LHCN-M2 (cell line): Measurements from ENCODE around the gene RAP1GAP. TPM values are rescaled to one million over a fixed set of nuclear protein-coding genes. Genes with fewer than 3 reads are reported as not detected.
"Not testable (repeated sequence)": the region's sequence is repeated elsewhere in the genome, so short reads cannot be mapped to it uniquely, and the experiment has no call there.

Source experiments
- DNase-seq: peaks from one replicate; pipeline ENCODE4 v3.0.0-alpha.2; 2012; ENCODE audit warnings: low read depth
- total RNA-seq: library from RNA; depleted of rRNA; stranded (reverse); fragments of >200 nt; gene quantifications from 2 replicates; pipeline ENCODE4 v1.2.3, GENCODE V29; 2014

Gene RAP1GAP
- total RNA-seq, 1 experiment from 2014 or later, result 0.06 TPM

DNA sequence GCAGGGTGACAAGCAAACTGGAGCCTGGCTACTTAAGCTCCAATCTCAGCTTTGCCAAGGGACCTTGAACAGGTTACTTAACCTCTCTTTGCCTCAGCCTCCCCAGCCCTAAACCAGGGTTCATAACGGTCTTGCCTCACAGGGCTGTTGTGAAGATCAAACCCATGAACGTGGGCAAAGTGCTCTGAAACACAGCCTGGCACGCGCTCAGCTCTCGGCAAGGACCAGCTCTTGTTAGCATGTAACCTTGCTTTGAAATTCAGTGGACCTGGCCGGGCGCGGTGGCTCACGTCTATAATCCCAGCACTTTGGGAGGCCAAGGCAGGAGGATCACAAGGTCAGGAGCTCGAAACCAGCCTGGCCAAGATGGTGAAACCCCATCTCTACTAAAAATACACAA, 24.8 kb downstream of the RAP1GAP start:
- DNase-seq, result no peak

GRCh38 chr1:21643624-21644023, 25.5 kb downstream of the RAP1GAP start:
- DNase-seq, result no peak

DNA sequence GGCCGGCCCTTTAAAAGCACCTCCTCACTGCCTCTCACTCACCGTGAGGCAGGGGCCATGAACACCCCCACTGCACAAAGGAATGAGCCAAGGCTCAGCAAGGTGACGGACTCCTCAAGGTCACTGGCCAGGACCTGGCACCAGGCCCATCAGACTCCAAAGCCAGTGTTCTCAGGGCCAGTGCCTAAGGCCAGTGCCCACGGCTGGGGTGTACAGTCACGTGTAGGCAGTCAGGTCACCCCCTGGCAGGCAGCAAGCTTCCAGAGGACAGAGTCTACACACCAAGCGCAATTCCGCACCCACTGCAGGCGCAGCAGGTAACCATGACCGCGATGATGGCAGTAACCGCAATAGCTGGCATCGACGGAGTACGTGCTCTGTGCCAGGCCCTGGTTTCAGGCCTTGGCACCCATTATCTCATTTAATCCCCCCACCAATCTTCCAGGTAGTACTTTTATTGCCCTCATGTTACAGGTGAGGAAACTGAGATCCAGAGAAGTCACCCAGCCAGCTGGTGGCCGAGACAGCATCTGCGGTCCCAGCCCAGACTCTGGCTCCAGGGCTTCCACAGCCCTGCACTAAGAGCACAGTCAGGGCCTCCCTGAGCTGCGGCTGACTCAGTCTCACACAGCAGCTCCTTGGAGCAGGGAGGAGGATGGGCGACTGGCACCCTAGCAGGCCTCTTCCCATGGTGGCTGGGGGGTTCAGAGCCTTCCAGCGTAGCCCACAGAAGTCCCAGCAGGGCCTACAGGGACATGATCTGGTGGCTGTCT, 27.0 kb downstream of the RAP1GAP start:
- DNase-seq, result no peak

DNA sequence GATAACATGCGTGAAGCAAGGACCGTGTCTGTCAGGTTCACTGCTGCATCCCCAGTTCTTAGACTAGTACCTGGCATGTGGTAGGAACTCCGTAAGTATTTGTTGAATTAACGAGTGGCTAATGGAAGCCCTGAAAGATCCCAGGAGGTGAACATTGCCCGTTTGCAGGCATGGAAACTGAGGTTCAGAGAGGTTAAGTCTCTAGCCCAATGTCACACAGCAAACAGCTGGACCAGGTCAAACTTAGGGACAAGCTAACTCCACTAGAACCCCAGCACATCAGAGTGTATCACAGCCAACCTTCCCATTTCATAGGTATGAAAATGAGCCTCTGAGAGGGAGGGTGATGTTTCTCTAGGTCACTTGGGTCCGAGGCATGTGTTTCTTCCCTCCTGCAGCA, 27.6 kb downstream of the RAP1GAP start:
- no peak for DNase-seq

DNA sequence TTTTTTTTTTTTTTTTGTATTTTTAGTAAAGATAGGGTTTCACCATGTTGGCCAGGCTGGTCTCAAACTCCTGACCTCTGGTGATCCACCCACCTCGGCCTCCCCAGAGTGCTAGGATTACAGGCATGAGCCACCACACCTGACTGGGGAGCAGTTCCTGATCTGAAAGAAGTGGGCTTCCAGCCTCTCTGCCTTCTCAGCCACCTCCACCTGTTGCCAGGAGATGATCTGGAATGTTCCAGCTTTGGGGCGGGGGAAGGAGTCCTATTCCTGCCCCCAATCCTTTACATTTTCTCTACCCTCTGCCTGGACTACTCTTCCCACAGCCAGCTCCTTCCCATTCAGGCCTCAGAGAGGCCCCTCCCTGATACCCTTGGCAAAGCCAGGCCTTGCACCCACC, 28.1 kb downstream of the RAP1GAP start:
- DNase-seq, result no peak

- DNase-seq, result no peak
These were observed 28.5 kb downstream of the RAP1GAP start for GRCh38 chr1:21640653-21641052.

DNA sequence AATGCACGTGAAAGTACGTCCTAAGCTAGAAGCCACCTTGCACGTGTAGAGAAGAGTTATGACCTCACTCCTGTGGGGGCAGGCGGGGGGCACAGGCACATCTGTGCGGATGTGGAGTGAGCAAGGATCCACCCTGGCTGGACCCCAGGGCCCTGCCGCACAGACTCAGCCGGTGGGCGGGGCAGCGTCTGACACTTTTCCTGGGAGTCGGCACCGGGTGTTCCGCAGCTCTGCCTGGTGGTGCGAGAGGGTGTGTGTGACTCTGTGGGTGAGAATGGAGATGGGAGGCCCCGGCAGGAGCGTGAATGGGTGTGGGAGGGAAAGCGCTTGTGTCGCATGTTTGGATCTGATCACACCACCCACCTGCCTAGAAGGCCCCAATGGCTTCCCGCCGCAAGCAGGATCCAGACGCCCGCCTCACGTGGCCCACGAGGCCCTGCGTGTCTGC, 29.5 kb downstream of the RAP1GAP start:
- no peak for DNase-seq

GRCh38 chr1:21638531-21639341, 30.4 kb downstream of the RAP1GAP start:
- peak; percentile 22 for DNase-seq

GRCh38 chr1:21637514-21637913, 31.6 kb downstream of the RAP1GAP start:
- no peak for DNase-seq

DNA sequence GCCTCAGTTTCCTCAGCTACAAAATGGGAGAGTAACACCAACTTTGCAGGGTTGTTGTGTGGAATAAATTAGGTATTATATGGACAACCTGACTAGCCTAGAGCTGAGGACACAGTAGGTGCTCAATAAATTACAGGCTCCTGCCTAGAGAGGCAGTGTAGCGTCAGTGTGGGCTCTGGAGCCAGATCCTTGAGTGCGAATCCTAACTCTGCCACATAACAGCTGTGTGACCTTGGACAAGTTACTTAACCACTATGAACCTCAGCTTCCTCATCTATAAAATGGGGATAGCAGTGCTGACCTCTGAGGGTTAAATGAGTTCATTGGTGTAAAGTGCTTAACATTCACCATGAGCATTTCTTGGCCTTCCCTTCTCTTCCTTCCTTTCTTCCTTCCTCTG, 33.1 kb downstream of the RAP1GAP start:
- DNase-seq, result no peak

- no peak for DNase-seq
These were observed 34.2 kb downstream of the RAP1GAP start for GRCh38 chr1:21634806-21635535.

DNA sequence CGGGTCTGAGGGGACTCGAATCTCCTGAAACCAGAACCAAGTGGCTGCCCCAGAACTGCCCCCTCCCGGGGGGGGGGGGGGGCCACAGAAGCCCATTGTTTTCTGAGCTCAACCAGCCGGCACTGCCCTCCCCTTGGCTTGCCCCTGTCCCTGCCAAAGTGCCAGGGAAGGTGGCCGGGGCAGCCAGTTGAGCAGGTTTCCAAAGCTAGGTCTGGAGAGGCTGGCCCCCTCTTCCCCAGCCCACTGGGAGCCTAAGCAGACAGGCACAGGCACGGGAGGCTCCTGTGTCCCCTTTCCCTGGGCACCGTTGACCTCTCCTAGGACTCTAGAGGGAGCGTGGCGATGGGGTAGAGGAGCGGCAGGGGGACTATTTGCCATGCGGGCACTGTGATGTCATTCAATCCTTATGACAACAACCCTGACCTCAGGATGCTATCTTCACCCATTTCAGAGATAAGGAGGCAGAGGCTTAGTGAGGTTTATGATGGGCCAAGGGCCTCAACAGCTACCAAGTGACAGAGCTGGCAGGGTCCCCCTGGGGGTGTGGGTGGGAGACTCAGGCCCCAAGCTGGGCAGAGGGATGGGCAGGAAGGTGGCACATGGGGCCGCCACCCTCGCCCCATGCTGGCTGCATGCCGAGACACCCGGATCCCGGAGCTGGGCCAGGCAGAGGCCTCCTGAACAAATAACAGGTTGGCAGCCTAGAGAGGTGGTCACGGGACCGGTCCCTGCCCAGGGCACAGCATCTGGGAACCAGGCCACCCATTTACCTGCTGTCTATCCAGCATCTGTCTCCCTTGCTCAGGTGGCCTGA, 35.0 kb downstream of the RAP1GAP start:
- DNase-seq, result no peak

DNA sequence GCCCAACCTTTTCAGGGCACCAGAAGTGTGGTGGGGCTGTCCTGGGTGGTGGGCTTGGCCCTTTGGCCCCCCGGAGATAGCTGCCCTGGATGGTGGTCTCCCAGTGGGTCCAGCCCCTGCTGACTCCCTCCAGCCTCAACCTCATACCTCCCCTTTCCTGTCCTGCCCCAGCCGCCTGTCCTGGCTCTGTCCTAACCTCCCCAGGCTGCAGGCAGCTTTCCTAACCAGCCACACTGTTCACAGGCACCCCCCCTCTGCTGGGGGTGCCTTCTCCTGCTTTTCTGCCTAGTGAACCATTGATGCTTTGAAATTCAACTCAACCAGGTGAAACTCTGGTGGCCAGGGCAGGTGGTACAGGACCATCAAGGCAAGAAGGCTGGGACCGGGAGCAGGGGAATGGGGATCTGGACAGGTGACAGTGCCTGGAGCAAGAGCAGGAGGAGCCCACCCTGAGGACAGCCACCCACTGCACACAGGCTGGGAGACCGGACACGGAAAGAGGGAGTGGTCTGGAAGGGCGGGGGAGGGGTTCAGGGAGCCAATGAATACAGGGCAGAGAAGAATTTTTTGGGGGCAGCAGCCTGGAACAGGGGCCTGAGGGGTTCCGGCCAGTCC, 35.9 kb downstream of the RAP1GAP start:
- DNase-seq, result no peak

DNA sequence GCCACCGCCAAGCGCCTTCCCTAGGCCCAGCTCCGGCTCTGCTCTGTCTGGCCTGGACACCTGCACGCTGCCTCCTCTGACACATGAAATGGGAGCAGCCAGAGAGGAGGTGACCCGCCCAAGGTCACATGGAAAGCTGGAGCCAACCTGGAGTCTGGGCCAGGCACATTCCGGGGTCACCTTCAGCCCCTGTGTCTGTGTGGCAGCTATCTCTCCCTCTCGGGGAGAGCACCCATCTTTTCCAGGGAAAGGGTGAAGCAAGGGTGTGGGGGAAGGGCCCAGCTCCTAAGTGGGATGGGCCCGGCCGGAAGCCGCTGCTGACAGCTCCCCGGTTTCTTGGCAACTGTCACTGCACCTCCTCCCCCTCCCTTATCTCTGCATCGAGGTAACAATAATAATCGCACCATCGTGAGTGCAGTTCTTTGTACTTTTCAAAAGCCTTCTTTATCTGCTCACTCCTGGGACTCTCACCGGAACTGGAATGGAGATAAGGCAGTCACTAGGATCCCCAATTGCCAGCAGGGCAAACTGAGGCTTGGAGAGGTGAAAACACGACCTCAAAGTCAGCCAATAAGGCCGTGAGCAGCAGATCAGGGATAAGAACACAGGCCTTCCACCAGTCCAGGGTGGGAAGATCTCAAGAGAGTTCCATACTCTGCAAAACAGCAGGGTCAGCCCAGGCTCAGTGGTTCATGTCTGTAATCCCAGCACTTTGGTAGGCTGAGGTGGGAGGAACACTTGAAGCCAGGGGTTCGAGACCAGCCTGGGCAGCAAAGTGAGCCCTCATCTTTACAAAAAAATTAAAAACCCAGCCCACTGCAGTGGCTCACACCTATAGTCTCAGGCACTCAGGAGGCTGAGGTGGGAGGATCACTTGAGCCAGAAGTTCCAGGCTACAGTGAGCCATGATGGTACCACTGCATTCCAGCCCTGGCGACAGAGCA, 36.9 kb downstream of the RAP1GAP start:
- no peak for DNase-seq

DNA sequence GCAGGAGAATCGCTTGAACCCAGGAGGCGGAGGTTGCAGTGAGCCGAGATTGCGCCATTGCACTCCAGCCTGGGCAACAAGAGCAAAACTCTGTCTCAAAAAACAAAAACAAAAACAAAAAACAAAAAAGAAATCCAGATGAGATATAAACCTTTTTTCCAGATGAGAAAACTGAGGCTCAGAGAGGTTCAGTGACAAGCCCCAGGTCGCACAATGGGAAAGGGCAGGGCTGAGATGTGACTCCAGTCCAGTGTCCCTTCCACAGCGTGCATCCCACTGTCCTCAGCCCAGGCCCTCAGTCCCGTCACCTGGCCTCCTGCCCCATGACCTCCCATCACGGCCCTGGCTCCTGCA, 37.6 kb downstream of the RAP1GAP start:
- not testable (repeated sequence) for DNase-seq

DNA sequence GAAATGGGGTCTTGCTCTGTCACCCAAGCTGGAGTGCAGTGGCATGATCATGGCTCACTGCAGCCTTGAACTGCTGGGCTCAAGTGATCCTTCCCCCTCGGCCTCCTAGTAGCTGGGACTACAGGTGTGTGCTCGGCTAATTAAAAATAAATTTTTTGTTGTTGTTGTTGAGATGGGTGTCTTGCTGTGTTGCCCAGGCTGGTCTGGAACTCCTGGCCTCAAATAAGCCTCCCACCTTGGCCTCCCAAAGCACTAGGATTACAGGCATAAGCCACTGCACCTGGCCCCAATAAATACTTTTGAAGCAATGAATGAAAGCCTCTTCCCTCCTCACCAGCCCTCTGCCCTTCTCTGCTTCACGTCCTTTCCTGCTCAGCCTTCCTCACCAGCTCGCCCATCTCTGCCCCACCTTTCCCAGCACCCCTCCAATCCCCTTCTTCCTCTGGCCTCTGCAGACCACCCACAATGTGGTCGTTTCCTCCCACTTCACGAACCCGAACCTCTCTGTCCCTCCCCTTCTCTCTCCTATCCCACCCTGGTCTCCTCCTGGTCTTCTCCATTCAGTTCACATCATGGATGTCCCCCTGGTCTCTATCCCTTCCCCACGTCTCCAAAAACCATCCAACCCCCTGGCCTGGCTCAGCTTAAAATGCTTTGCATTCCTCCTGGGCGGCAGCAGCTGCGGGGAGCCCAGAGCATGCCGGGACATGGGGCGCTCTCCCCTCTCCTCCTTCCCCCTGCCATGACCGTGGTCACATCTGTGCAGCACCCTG, 38.4 kb downstream of the RAP1GAP start:
- DNase-seq, result no peak

DNA sequence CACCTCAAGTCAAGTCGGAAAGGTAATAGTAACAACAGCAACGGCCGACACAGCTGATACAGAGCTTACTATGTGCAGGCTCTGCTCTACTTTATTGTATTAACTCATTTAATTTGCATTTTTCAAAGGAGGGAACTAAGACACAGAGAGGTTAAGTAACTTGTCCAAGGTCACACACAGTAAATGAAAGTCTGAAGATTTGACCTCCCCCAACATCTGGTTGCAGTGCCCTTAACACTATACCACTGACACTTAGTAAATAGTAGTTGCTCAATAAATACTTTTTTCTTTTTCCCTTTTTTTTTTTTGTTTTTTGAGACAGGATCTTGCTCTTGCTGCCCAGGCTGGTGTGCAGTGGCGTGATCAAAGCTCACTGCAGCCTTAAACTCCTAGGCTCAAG, 39.2 kb downstream of the RAP1GAP start:
- no peak for DNase-seq

DNA sequence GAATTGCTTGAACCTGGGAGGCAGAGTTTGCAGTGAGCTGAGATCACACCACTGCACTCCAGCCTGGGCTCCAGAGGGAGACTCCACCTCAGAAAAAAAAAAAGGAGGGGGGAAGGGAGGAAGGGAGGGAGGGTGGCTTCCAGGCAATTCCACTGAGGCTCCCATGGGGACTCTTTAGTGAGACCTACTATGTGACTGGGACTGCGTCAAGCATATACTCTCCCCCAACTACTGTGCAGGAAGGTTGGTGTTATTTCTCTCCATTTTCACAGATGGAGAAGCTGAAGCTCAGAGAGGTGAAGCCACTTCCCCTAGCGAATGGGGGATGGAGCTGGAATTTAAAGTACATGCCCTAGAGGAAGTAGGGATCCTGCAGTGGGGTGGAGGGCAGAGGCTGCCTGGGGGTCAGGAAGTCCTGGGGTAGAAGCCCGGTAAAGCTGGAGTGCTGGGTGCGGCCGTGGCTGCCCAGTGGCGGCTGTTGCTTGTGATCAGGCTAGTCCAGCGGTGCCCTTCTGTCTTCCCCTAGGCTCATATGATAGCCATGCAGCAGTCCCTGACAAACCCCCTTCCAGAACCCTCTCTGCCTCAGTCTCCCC, 40.3 kb downstream of the RAP1GAP start:
- no peak for DNase-seq

- DNase-seq, result no peak
These were observed 42.2 kb downstream of the RAP1GAP start for GRCh38 chr1:21626921-21627339.
